Prostate gland (tissue), 2 donors: ENCODE measurements around the gene ANGPTL7. TPM values are rescaled to one million over a fixed set of nuclear protein-coding genes. Genes with fewer than 3 reads are reported as not detected.

Experiments used
- DNase-seq: peaks from one replicate; pipeline ENCODE4 v3.0.0-alpha.2; 2019; ENCODE audit warnings: low spot score
- H3K27ac ChIP-seq, 2 donors: fragments of 200-600 bp; sonication (generic); 2 replicates each; pipeline ENCODE4 v1.5.1; 2017 to 2019
- H3K27me3 ChIP-seq: fragments of 200-600 bp; sonication (generic); replicated peaks from 2 replicates; pipeline ENCODE4 v1.5.1; 2019; ENCODE audit not compliant: insufficient read depth
- H3K36me3 ChIP-seq, 2 donors: fragments of 200-600 bp; sonication (generic); 1 replicate in 1 of 2; 2 replicates in 1 of 2; pipeline versions ENCODE4 v1.5.1 to v1.8.1; 2017 to 2019
- H3K4me1 ChIP-seq: fragments of 200-600 bp; sonication (generic); replicated peaks from 2 replicates; pipeline ENCODE4 v1.5.1; 2019
- H3K4me3 ChIP-seq, 2 donors: fragments of 200-600 bp; sonication (generic); 2 replicates each; pipeline ENCODE4 v1.5.1; 2017 to 2019
- H3K9me3 ChIP-seq: fragments of 200-600 bp; sonication (generic); 2 replicates; pipeline ENCODE4 v1.5.1; 2017
- CTCF ChIP-seq, 4 experiments: fragments of 200-600 bp in 2 of 4; fragments of 450-650 bp in 2 of 4; sonication (generic) in 2 of 4; IDR thresholded peaks; 1 replicate in 3 of 4; 2 replicates in 1 of 4; pipeline ENCODE4 v1.5.1; 2016 to 2019; ENCODE audit warnings: antibody characterized with exemption in 4 of 4, mild to moderate bottlenecking in 2 of 4, moderate library complexity in 2 of 4
- POLR2A ChIP-seq: fragments of 450-650 bp; IDR thresholded peaks from one replicate; pipeline ENCODE4 v1.6.1; 2016; ENCODE audit warnings: antibody characterized with exemption, mild to moderate bottlenecking
- POLR2AphosphoS5 ChIP-seq: sonication (generic); formaldehyde crosslinking; IDR thresholded peaks from one replicate; pipeline ENCODE4 v1.6.1; 2017; ENCODE audit warnings: antibody characterized with exemption
- WGBS: methylation state at CpG from one replicate; pipeline ENCODE4 v1.1.5; 2018; 5-methylcytosine and 5-hydroxymethylcytosine counted together
- intact Hi-C: fragments of 100-400 bp; cut with DNase I; formaldehyde crosslinking; loops from one replicate; pipeline ENCODE4 v1.14.2; 2022
- total RNA-seq, 2 donors: library from RNA; depleted of rRNA; stranded (reverse); fragments of >200 nt; gene quantifications; one replicate each; pipeline ENCODE4 v1.1.0, GENCODE V29; 2016

Gene ANGPTL7
- total RNA-seq, 2 donors from 2014 or later = 0.80 TPM; not detected in 1

- WGBS = 75% methylated on average over 1 of the region's 1 CpG
- no peak for DNase-seq
- intact Hi-C loops = no loop called here
- no peak overlapping the region for H3K4me3 ChIP-seq
- H3K36me3 ChIP-seq = peaks cover 0 to 2% of the 10 kb centered on the region in 2 donors
- no peaks in the 10 kb centered on the region for H3K9me3 ChIP-seq
- no peaks in the 10 kb centered on the region for H3K27me3 ChIP-seq
- TF ChIP-seq CTCF (IDR thresholded peaks at IDR 0.05) (no peak), POLR2AphosphoS5 (no peak), POLR2A (no peak)
- H3K4me1 ChIP-seq = no peaks in the 10 kb centered on the region
- no peak overlapping the region for H3K27ac ChIP-seq
Observed at GRCh38 chr1:11188381-11188780, 774 bp upstream of the ANGPTL7 start.

- no peak overlapping the region for H3K27ac ChIP-seq
- no peaks in the 10 kb centered on the region for H3K9me3 ChIP-seq
- no peak overlapping the region for H3K4me3 ChIP-seq
- 97% methylated on average over 11 of the region's 11 CpGs for WGBS
- H3K4me1 ChIP-seq = no peaks in the 10 kb centered on the region
- intact Hi-C loops = no loop called here
- no peak for DNase-seq
- peaks cover 0 to 7% of the 10 kb centered on the region in 2 donors for H3K36me3 ChIP-seq
- no peak for TF ChIP-seq POLR2A
- TF ChIP-seq CTCF (IDR thresholded peaks at IDR 0.05) = no peak
- no peak for TF ChIP-seq POLR2AphosphoS5
- H3K27me3 ChIP-seq = no peaks in the 10 kb centered on the region
Observed at GRCh38 chr1:11193376-11193775, 4.2 kb downstream of the ANGPTL7 start.

- intact Hi-C loops = no loop called here
- no peaks in the 10 kb centered on the region for H3K4me1 ChIP-seq
- no peak overlapping the region for H3K27ac ChIP-seq
- H3K9me3 ChIP-seq = no peaks in the 10 kb centered on the region
- no peak overlapping the region for H3K4me3 ChIP-seq
- H3K27me3 ChIP-seq = no peaks in the 10 kb centered on the region
- H3K36me3 ChIP-seq = peaks cover 0 to 7% of the 10 kb centered on the region in 2 donors
- no peak for DNase-seq
- TF ChIP-seq CTCF (IDR thresholded peaks at IDR 0.05) (no peak), POLR2AphosphoS5 (no peak), POLR2A (no peak)
- WGBS = 89% methylated on average over 14 of the region's 14 CpGs
Observed at GRCh38 chr1:11194407-11195176, 5.4 kb downstream of the ANGPTL7 start.

GRCh38 chr1:11196945-11197344, 7.8 kb downstream of the ANGPTL7 start:
- Histone ChIP-seq H3K27ac (no peak overlapping the region), H3K4me1 (no peaks in the 10 kb centered on the region), H3K36me3 (peaks cover 0 to 4% of the 10 kb centered on the region in 2 donors), H3K4me3 (no peak overlapping the region), H3K27me3 (no peaks in the 10 kb centered on the region), H3K9me3 (no peaks in the 10 kb centered on the region)
- intact Hi-C loops = no loop called here
- no peak for DNase-seq
- WGBS = 89% methylated on average over 2 of the region's 2 CpGs
- TF ChIP-seq CTCF (IDR thresholded peaks at IDR 0.05) (no peak), POLR2AphosphoS5 (no peak), POLR2A (no peak)

- Histone ChIP-seq H3K27me3 (no peaks in the 10 kb centered on the region), H3K9me3 (no peaks in the 10 kb centered on the region), H3K27ac (no peak overlapping the region), H3K4me3 (no peak overlapping the region), H3K36me3 (peaks cover 0 to 4% of the 10 kb centered on the region in 2 donors), H3K4me1 (no peaks in the 10 kb centered on the region)
- 90% methylated on average over 4 of the region's 4 CpGs for WGBS
- no peak for DNase-seq
- intact Hi-C loops = no loop called here
- no peak for TF ChIP-seq POLR2AphosphoS5
- no peak for TF ChIP-seq CTCF (IDR thresholded peaks at IDR 0.05)
- no peak for TF ChIP-seq POLR2A
Observed at GRCh38 chr1:11197359-11197758, 8.2 kb downstream of the ANGPTL7 start.
